PFSK-1 (cell line): Measurements from ENCODE around the gene SLCO1A2.

Experiments
- FOXP2 ChIP-seq: optimal IDR thresholded peaks from 2 replicates; pipeline ENCODE3; 2011; ENCODE audit warnings: borderline replicate concordance, control low read depth, inconsistent platforms; ENCODE audit not compliant: insufficient read depth; ENCODE audit errors: extremely low read length, extremely low read depth
- POLR2AphosphoS5 ChIP-seq: IDR thresholded peaks from 2 replicates; pipeline ENCODE4 v1.6.1; 2012; ENCODE audit warnings: low read depth, mild to moderate bottlenecking, control low read depth, low read length, moderate library complexity
- SIN3A ChIP-seq: IDR thresholded peaks from 2 replicates; pipeline ENCODE4 v1.6.1; 2012; ENCODE audit warnings: mild to moderate bottlenecking, low read length, moderate library complexity, borderline replicate concordance; ENCODE audit not compliant: insufficient read depth
- TAF1 ChIP-seq: IDR thresholded peaks from 2 replicates; pipeline ENCODE4 v1.6.1; 2012; ENCODE audit warnings: low read length, control low read depth, borderline replicate concordance; ENCODE audit not compliant: insufficient read depth
- TF ChIP-seq, protein P1 (sequence below), 2 experiments: IDR thresholded peaks; 2 replicates each; pipeline versions ENCODE4 v1.6.1 to v1.8.0; 2011 to 2012; ENCODE audit warnings: low read depth in 2 of 2, low read length in 2 of 2, control low read depth in 1 of 2, inconsistent platforms in 1 of 2, mild to moderate bottlenecking in 1 of 2, moderate library complexity in 1 of 2; ENCODE audit not compliant: insufficient read depth in 1 of 2

Gene SLCO1A2

DNA sequence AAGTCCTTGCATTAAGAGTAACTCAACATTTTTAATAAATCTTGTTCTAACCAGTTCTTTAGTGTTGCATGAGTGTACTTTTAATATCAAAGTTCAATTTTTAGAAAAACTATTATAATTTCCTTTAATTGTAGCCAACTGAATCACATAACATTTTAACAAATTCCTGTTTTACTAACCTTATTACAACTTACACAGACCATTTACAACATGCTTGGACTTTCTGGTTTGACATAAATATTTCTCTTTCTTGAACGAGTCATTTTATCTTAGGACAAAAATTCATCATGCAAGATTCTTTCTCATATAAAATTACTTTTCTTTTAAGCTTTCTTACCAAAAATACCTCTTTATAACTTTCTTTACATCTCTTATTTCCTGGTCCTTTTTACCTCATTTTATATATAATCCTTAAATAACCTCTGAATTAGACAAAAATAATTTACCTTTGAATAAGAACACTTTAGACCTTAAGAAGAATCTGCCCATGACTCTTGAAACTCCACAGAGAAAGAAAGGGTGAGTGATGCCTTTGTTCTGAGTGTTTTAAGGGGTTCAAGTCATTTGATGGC is 3.9 kb downstream of the SLCO1A2 start:
- no peak for TF ChIP-seq SIN3A
- TF ChIP-seq, protein P1, sequence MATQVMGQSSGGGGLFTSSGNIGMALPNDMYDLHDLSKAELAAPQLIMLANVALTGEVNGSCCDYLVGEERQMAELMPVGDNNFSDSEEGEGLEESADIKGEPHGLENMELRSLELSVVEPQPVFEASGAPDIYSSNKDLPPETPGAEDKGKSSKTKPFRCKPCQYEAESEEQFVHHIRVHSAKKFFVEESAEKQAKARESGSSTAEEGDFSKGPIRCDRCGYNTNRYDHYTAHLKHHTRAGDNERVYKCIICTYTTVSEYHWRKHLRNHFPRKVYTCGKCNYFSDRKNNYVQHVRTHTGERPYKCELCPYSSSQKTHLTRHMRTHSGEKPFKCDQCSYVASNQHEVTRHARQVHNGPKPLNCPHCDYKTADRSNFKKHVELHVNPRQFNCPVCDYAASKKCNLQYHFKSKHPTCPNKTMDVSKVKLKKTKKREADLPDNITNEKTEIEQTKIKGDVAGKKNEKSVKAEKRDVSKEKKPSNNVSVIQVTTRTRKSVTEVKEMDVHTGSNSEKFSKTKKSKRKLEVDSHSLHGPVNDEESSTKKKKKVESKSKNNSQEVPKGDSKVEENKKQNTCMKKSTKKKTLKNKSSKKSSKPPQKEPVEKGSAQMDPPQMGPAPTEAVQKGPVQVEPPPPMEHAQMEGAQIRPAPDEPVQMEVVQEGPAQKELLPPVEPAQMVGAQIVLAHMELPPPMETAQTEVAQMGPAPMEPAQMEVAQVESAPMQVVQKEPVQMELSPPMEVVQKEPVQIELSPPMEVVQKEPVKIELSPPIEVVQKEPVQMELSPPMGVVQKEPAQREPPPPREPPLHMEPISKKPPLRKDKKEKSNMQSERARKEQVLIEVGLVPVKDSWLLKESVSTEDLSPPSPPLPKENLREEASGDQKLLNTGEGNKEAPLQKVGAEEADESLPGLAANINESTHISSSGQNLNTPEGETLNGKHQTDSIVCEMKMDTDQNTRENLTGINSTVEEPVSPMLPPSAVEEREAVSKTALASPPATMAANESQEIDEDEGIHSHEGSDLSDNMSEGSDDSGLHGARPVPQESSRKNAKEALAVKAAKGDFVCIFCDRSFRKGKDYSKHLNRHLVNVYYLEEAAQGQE (IDR thresholded peaks at IDR 0.05; ENCODE audit: insufficient read depth in 1 of 2, low read depth in 2 of 2, low read length in 2 of 2): no peak
- TF ChIP-seq POLR2AphosphoS5: no peak
- no peak for TF ChIP-seq TAF1
- TF ChIP-seq FOXP2: no peak

DNA sequence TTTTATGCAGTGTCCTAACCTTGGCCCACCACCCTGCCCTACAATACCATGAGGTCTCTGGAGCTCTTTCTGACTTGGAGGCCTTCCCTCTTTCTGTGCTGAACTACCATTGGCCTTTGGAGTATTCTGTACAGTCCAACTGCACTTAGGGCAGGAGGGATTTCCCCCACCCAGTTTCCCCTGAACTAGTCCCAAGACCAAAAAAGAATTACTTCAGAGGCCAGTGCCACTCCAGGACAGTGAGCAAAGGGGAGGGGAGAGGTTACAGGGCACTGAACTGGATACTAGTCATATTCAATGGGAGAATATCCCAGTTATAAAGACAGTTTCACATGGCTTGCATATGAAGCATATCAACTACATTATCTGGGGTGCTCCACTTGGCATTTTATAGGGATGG is 6.1 kb downstream of the SLCO1A2 start:
- TF ChIP-seq TAF1 (no peak), SIN3A (no peak), POLR2AphosphoS5 (no peak), FOXP2 (no peak)
- TF ChIP-seq, protein P1 (IDR thresholded peaks at IDR 0.05; ENCODE audit: insufficient read depth in 1 of 2, low read depth in 2 of 2, low read length in 2 of 2): no peak

GRCh38 chr12:21324551-21324950 is 10.2 kb downstream of the SLCO1A2 start:
- TF ChIP-seq SIN3A: no peak

DNA sequence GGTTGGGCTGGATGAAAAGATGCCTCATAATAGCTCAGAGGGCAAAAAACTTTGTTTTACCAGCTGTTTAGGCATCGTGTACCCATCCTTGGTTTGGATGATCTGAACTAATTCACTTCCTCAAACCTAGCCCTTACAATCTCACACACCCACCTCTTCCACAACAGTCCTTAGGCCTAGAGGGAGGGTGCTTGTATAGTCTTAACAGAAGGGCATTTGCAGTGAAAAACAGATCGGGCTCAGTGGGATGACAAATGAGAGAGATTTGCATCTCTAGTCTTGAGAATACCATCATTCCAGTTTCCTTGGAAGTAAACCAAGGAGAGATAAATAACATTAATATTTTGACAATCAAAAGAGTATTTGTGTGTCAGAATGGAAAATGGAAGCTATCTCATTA is 11.0 kb downstream of the SLCO1A2 start:
- no peak for TF ChIP-seq FOXP2
- TF ChIP-seq, protein P1 (IDR thresholded peaks at IDR 0.05; ENCODE audit: insufficient read depth in 1 of 2, low read depth in 2 of 2, low read length in 2 of 2): no peak

GRCh38 chr12:21308785-21309184 is 25.9 kb downstream of the SLCO1A2 start:
- TF ChIP-seq TAF1 (no peak), POLR2AphosphoS5 (no peak), SIN3A (no peak), FOXP2 (no peak)
- TF ChIP-seq, protein P1 (IDR thresholded peaks at IDR 0.05; ENCODE audit: insufficient read depth in 1 of 2, low read depth in 2 of 2, low read length in 2 of 2): no peak
